ENCODE measurements around the gene RANGAP1.

Gene RANGAP1

DNA sequence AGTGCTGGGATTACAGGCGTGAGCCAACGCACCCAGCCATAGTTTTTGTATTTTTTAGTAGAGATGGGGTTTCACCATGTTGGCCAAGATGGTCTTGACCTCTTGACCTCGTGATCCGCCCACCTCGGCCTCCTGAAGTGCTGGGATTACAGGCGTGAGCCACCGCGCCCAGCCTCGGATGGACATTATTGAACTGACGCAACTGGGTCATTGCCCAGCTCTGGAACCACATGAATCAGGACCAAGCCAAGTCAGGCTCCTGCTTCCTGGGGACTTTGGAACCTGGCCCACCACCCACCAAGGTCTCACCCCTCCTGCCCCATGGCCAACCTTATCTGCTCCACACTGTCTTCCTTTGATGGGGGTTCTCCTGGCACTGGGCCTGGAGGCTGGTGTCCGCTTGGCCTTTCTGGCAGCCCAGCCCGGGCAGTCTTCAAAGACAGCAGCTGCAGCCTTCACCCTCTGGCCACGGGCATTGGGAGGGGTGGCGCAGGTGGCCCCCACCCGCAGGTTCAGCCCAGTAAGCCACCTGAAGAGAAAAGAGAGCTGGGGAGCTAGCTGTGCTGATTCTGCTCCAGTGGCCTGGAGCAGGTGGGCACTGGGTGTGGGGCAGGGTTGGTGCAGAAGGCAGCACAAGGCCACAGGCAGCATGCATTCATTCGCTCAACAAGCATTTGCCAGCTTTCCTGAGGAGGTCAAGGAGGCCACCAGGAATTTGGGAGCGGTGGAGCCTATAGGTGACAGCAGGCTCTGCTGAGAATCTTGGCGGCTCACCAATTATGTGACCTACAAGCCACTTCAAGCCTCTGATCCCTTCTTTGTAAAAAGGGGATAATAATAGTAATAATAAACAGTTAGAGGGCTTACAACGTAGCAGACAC, 50.9 kb downstream of the RANGAP1 start:
- no peak overlapping the region for H3K4me3 ChIP-seq (ENCODE audit: low read length)
- TF ChIP-seq, protein P1, sequence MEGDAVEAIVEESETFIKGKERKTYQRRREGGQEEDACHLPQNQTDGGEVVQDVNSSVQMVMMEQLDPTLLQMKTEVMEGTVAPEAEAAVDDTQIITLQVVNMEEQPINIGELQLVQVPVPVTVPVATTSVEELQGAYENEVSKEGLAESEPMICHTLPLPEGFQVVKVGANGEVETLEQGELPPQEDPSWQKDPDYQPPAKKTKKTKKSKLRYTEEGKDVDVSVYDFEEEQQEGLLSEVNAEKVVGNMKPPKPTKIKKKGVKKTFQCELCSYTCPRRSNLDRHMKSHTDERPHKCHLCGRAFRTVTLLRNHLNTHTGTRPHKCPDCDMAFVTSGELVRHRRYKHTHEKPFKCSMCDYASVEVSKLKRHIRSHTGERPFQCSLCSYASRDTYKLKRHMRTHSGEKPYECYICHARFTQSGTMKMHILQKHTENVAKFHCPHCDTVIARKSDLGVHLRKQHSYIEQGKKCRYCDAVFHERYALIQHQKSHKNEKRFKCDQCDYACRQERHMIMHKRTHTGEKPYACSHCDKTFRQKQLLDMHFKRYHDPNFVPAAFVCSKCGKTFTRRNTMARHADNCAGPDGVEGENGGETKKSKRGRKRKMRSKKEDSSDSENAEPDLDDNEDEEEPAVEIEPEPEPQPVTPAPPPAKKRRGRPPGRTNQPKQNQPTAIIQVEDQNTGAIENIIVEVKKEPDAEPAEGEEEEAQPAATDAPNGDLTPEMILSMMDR (conservative IDR thresholded peaks at IDR 0.05; ENCODE audit: low read length) = no peak
- DNase-seq (ENCODE audit: low read depth) = no peak

DNA sequence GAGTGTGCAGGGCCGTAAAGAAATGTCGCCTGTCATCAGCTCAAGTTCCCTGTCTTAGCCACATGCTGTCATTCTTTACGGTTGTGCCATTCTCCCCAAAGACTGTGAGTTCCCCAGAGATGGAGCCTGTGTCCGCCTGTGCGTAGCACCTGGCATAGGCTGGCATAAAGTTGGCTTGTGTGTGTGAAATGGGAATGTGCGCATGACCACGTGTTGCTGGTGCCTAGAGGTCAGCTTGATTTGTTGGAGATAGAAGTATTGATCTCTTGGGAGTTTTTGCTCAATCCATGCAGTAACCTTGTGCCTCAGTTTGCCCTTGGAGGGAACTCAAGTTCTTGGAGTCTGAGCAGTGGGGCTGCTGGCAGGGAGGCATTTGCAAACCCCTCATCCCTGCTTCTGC, 54.6 kb downstream of the RANGAP1 start:
- no peak overlapping the region for H3K4me3 ChIP-seq (ENCODE audit: low read length)
- TF ChIP-seq, protein P1 (conservative IDR thresholded peaks at IDR 0.05; ENCODE audit: low read length) = no peak
- DNase-seq (ENCODE audit: low read depth) = no peak

DNA sequence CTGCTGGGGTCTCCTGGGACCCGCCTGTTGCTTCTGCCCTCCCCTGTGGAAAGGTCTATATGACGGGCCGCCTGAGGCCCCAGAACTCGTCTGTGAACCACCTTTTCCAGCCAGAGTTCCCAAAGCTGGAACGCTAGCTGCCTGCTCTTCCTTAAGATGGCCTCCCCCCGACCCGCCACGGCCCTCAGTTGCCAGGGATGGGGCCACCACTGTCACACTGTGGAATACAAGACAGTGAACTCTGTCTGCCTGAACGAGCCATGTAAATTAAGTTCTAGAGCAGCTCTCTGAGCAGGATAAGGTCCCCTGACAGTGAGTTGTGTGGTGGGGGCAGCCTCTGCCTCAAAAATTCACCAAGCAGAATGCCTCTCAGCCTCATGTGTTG, 55.6 kb downstream of the RANGAP1 start:
- H3K4me3 ChIP-seq (ENCODE audit: low read length) = no peak overlapping the region
- TF ChIP-seq, protein P1 (conservative IDR thresholded peaks at IDR 0.05; ENCODE audit: low read length) = no peak
- no peak for DNase-seq (ENCODE audit: low read depth)

DNA sequence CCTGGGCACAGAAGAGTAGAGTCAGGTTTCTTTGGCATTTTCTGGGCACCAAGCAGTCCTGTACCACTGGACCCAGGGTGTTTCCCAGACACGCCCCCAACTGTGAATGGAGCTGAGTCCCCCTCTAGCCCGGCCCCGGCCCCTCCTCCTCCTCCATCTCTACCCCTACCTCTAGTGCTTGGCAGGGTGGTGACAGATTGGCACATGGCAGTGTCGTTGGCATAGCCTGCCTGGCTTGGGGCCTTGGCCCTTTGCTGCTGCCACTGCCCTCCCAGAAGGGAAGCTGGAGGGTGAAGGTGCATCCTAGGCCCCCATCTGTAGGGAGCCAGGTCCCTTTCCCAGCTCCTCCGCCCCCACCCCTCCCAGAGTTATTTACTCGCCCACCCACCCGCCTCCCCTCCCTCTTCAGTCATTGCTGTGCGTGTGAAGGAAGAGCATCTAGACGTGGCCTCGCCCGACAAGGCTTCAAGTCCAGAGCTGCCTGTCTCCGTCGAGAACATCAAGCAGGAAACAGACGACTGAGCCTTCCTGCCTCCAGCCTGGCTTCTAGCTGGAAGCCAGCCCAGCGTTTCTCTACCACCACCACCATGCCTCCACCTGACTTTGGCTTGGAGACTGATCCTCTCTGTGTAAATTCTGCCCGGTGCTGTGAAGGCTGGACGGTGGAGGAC, 56.1 kb downstream of the RANGAP1 start:
- no peak for DNase-seq (ENCODE audit: low read depth)
- H3K4me3 ChIP-seq (ENCODE audit: low read length) = no peak overlapping the region
- TF ChIP-seq, protein P1 (conservative IDR thresholded peaks at IDR 0.05; ENCODE audit: low read length) = no peak

DNA sequence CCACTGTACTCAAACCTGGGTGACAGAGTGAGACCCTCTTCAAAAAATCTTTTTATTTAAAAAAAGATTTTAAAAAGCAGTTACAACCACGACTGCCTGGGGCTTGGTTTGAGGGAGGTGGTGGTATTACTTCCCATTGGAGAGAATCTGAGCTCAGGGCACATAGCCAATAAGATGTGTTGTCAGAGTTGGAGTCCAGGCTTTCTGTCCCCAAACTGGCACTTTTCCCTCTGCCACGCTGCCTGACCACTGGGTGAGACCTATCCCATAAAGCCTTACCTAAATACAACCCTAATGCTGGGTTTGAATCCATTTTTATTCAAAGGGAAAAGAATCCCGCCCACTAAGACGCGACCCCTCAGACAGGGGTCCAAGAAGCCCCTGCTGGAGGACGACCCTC, 56.8 kb downstream of the RANGAP1 start:
- H3K4me3 ChIP-seq (ENCODE audit: low read length) = no peak overlapping the region
- DNase-seq (ENCODE audit: low read depth) = no peak
- TF ChIP-seq, protein P1 (conservative IDR thresholded peaks at IDR 0.05; ENCODE audit: low read length) = no peak

DNA sequence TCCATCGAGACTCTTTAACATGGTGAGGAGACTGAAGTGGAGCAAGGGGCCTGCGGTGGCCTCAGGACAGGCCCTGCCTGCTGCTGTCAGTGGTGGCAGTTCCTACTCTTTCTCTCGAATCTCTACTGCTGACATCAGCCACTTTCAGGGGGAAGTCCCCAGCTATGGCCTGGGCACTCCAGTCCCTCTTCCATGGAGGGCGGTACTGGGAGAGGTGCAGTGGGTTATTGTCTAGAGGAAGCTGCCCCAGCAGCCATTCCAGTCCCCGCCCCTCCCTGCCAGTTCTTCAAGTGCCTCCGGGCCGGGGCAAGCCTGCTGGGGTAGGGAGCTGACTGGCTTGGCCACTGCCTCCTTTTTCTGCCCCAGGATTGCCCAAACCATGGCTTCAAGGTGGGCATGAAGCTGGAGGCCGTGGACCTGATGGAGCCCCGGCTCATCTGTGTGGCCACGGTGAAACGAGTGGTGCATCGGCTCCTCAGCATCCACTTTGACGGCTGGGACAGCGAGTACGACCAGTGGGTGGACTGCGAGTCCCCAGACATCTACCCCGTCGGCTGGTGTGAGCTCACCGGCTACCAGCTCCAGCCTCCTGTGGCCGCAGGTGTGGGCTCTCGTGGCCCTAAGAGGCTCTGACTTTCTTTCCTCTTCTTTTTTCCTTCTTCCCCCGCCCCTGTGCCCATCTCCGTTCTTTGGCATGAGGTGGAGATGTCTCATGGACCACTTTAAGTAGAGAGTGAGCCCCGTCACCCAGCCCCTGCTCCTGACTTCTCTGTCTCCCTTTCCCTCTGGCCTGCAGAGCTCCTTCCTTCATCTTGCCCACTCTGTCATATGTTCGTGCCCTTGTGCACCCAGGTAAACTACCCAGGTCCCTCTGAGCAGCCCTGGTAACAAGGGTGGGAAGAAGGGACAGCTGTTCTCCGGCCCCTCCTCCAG, 59.0 kb downstream of the RANGAP1 start:
- TF ChIP-seq, protein P1 (conservative IDR thresholded peaks at IDR 0.05; ENCODE audit: low read length) = no peak
- no peak overlapping the region for H3K4me3 ChIP-seq (ENCODE audit: low read length)
- DNase-seq (ENCODE audit: low read depth) = no peak
